ENCODE results near the gene RASIP1.
A peak's percentile ranks its signal among the peaks of the same experiment; 100 is the strongest.

Gene RASIP1

GRCh38 chr19:48720613-48721296 lies 19.7 kb downstream of the RASIP1 start:
- no peak for TF ChIP-seq CTCF (conservative IDR thresholded peaks at IDR 0.05; ENCODE audit: low read length)
- no peak for TF ChIP-seq EZH2phosphoT487 (IDR thresholded peaks at IDR 0.05; ENCODE audit: borderline replicate concordance)

GRCh38 chr19:48720251-48720612 lies 20.2 kb downstream of the RASIP1 start:
- H2AFZ ChIP-seq (ENCODE audit: low read length) = peak overlapping the region; percentile 82
- H3K9ac ChIP-seq (ENCODE audit: low read depth, low read length, poor library complexity, severe bottlenecking) = peak overlapping the region; percentile 31
- H4K20me1 ChIP-seq (ENCODE audit: insufficient read depth, low read length, poor library complexity, severe bottlenecking) = no peaks in the 10 kb centered on the region
- H3K27me3 ChIP-seq (ENCODE audit: insufficient read depth, low read length, poor library complexity, severe bottlenecking) = no peaks in the 10 kb centered on the region
- no peaks in the 10 kb centered on the region for H3K9me3 ChIP-seq (ENCODE audit: insufficient read depth, low read depth, low read length)
- no peaks in the 10 kb centered on the region for H3F3A ChIP-seq (ENCODE audit: low read depth)
- no peaks in the 10 kb centered on the region for H3K36me3 ChIP-seq (ENCODE audit: insufficient read depth, low read length)
- H3K79me2 ChIP-seq (ENCODE audit: insufficient read depth, low read length) = peaks cover 4% of the 10 kb centered on the region; the same call in 1 of the 2 replicates
- peak overlapping the region; percentile 75 for H3K4me3 ChIP-seq (ENCODE audit: low read length, poor library complexity, severe bottlenecking)
- TF ChIP-seq CTCF (conservative IDR thresholded peaks at IDR 0.05; ENCODE audit: low read length) (no peak), EZH2phosphoT487 (IDR thresholded peaks at IDR 0.05; ENCODE audit: borderline replicate concordance) (no peak)
- peaks cover 7% of the 10 kb centered on the region for H3K4me1 ChIP-seq (ENCODE audit: insufficient read depth, low read length, poor library complexity, severe bottlenecking)
- peak overlapping the region; percentile 87 for H3K4me2 ChIP-seq (ENCODE audit: low read depth, low read length, poor library complexity, severe bottlenecking)
- no peaks in the 10 kb centered on the region for H3K9me2 ChIP-seq (replicated peaks; ENCODE audit: low read depth, low read length)

More at GRCh38 chr19:48720613-48721296, 19.7 kb downstream of the RASIP1 start:
- Histone ChIP-seq H3K9me3 (ENCODE audit: insufficient read depth, low read depth, low read length) (no peaks in the 10 kb centered on the region), H3K4me1 (ENCODE audit: insufficient read depth, low read length, poor library complexity, severe bottlenecking) (peaks cover 12% of the 10 kb centered on the region), H3K36me3 (ENCODE audit: insufficient read depth, low read length) (no peaks in the 10 kb centered on the region), H2AFZ (ENCODE audit: low read length) (peak overlapping the region; percentile 82), H3K4me3 (ENCODE audit: low read length, poor library complexity, severe bottlenecking) (peak overlapping the region; percentile 75), H3K9ac (ENCODE audit: low read depth, low read length, poor library complexity, severe bottlenecking) (peak overlapping the region; percentile 69), H3F3A (ENCODE audit: low read depth) (no peaks in the 10 kb centered on the region), H4K20me1 (ENCODE audit: insufficient read depth, low read length, poor library complexity, severe bottlenecking) (no peaks in the 10 kb centered on the region), H3K9me2 (replicated peaks; ENCODE audit: low read depth, low read length) (no peaks in the 10 kb centered on the region), H3K79me2 (ENCODE audit: insufficient read depth, low read length) (no peaks in the 10 kb centered on the region), H3K4me2 (ENCODE audit: low read depth, low read length, poor library complexity, severe bottlenecking) (peak overlapping the region; percentile 87), H3K27me3 (ENCODE audit: insufficient read depth, low read length, poor library complexity, severe bottlenecking) (no peaks in the 10 kb centered on the region)

- peak within 1 kb of the TSS; percentile 31 for H3K9ac ChIP-seq (ENCODE audit: low read depth, low read length, poor library complexity, severe bottlenecking)
Measured at GRCh38 chr19:48719263-48720171, 20.9 kb downstream of the RASIP1 start, which contains the start of gene MAMSTR. TSS of gene MAMSTR (minus strand) at chr19:48719725. CDS start at chr19:48719031, 694 bp downstream.

More at GRCh38 chr19:48719263-48720171, 20.9 kb downstream of the RASIP1 start, which contains the start of gene MAMSTR:
- Histone ChIP-seq H3K36me3 (ENCODE audit: insufficient read depth, low read length) (no peaks in the 10 kb centered on the region), H2AFZ (ENCODE audit: low read length) (peak within 1 kb of the TSS; percentile 82), H3K4me3 (ENCODE audit: low read length, poor library complexity, severe bottlenecking) (peak within 1 kb of the TSS; percentile 75), H3K4me2 (ENCODE audit: low read depth, low read length, poor library complexity, severe bottlenecking) (peak within 1 kb of the TSS; percentile 87), H3K79me2 (ENCODE audit: insufficient read depth, low read length) (peaks cover 11% of the 10 kb centered on the region; the same call in 1 of the 2 replicates), H3K27me3 (ENCODE audit: insufficient read depth, low read length, poor library complexity, severe bottlenecking) (no peaks in the 10 kb centered on the region), H3K4me1 (ENCODE audit: insufficient read depth, low read length, poor library complexity, severe bottlenecking) (peaks cover 11% of the 10 kb centered on the region), H3F3A (ENCODE audit: low read depth) (no peaks in the 10 kb centered on the region), H3K9me3 (ENCODE audit: insufficient read depth, low read depth, low read length) (no peaks in the 10 kb centered on the region), H3K9me2 (replicated peaks; ENCODE audit: low read depth, low read length) (no peaks in the 10 kb centered on the region), H4K20me1 (ENCODE audit: insufficient read depth, low read length, poor library complexity, severe bottlenecking) (no peaks in the 10 kb centered on the region)
- TF ChIP-seq EZH2phosphoT487 (IDR thresholded peaks at IDR 0.05; ENCODE audit: borderline replicate concordance) (no peak), CTCF (conservative IDR thresholded peaks at IDR 0.05; ENCODE audit: low read length) (no peak)

Data from Loucy (cell line).